GM23338 (cell line): ENCODE measurements around the gene SLC4A8. TPM values are rescaled to one million over a fixed set of nuclear protein-coding genes. Genes with fewer than 3 reads are reported as not detected.

ENCODE experiments used
- ATAC-seq: fragments of 200-7000 bp; cut with Tn5 transposase; 3 replicates; pipeline ENCODE4 v1.9.1; 2020
- DNase-seq: peaks from one replicate; pipeline ENCODE4 v3.0.0-alpha.2; 2015; ENCODE audit warnings: low spot score
- H2AFZ ChIP-seq: fragments of 200-600 bp; sonication (generic); 2 replicates; pipeline ENCODE4 v1.8.0; 2016; ENCODE audit warnings: antibody characterized with exemption, mild to moderate bottlenecking, moderate library complexity
- H3F3A ChIP-seq: fragments of 200-600 bp; sonication (generic); replicated peaks from 2 replicates; pipeline ENCODE4 v1.8.0; 2017; ENCODE audit warnings: antibody characterized with exemption, mixed run types, low read depth
- H3K27ac ChIP-seq: fragments of 200-600 bp; sonication (generic); 2 replicates; pipeline ENCODE4 v1.6.1; 2016; ENCODE audit warnings: low read depth
- H3K27me3 ChIP-seq: fragments of 200-600 bp; sonication (generic); 2 replicates; pipeline ENCODE4 v1.8.0; 2016; ENCODE audit warnings: mild to moderate bottlenecking, mixed run types, moderate library complexity; ENCODE audit not compliant: insufficient read depth
- H3K36me3 ChIP-seq: fragments of 200-600 bp; sonication (generic); 2 replicates; pipeline ENCODE4 v1.8.0; 2016; ENCODE audit warnings: mild to moderate bottlenecking; ENCODE audit not compliant: insufficient read depth
- H3K4me1 ChIP-seq: fragments of 200-600 bp; sonication (generic); 2 replicates; pipeline ENCODE4 v1.8.0; 2016; ENCODE audit warnings: mild to moderate bottlenecking, moderate library complexity; ENCODE audit not compliant: insufficient read depth
- H3K4me2 ChIP-seq: fragments of 200-600 bp; sonication (generic); 2 replicates; pipeline ENCODE4 v1.7.1; 2017; ENCODE audit warnings: mixed run types
- H3K4me3 ChIP-seq: fragments of 200-600 bp; sonication (generic); 2 replicates; pipeline ENCODE4 v1.6.1; 2016; ENCODE audit warnings: mixed run types
- H3K79me2 ChIP-seq: fragments of 200-600 bp; sonication (generic); replicated peaks from 2 replicates; pipeline ENCODE4 v1.8.0; 2017; ENCODE audit warnings: mild to moderate bottlenecking; ENCODE audit not compliant: insufficient read depth
- H3K9me2 ChIP-seq: fragments of 200-600 bp; sonication (generic); 2 replicates; pipeline ENCODE4 v1.8.0; 2017; ENCODE audit not compliant: insufficient read depth
- H4K20me1 ChIP-seq: fragments of 200-600 bp; sonication (generic); replicated peaks from 2 replicates; pipeline ENCODE4 v1.8.0; 2017; ENCODE audit warnings: mild to moderate bottlenecking; ENCODE audit not compliant: insufficient read depth
- H3K27ac Mint-ChIP-seq: 2 replicates; pipeline ENCODE4 v1.8.0; 2020; ENCODE audit warnings: inconsistent platforms, mild to moderate bottlenecking, moderate library complexity, mixed read lengths
- H3K27me3 Mint-ChIP-seq: 3 replicates; pipeline ENCODE4 v1.8.0; 2022; ENCODE audit warnings: low read depth, mild to moderate bottlenecking, moderate library complexity, mixed read lengths, inconsistent platforms; ENCODE audit not compliant: insufficient read depth, poor library complexity
- H3K36me3 Mint-ChIP-seq: 3 replicates; pipeline ENCODE4 v1.8.0; 2021; ENCODE audit warnings: low read depth, mild to moderate bottlenecking, inconsistent platforms, moderate library complexity, mixed read lengths
- H3K4me1 Mint-ChIP-seq: 3 replicates; pipeline ENCODE4 v1.8.0; 2020; ENCODE audit warnings: mild to moderate bottlenecking, inconsistent platforms, mixed read lengths
- H3K4me3 Mint-ChIP-seq: 3 replicates; pipeline ENCODE4 v1.8.0; 2021; ENCODE audit warnings: moderate library complexity, mild to moderate bottlenecking, inconsistent platforms, mixed read lengths
- H3K9me3 Mint-ChIP-seq: 3 replicates; pipeline ENCODE4 v1.8.0; 2020; ENCODE audit warnings: moderate library complexity, mild to moderate bottlenecking, inconsistent platforms, mixed read lengths
- CREB1 ChIP-seq: fragments of 250-450 bp; sonication (Bioruptor Pico); IDR thresholded peaks from 2 replicates; pipeline ENCODE4 v1.5.0; 2020; ENCODE audit warnings: low read depth, mild to moderate bottlenecking, moderate library complexity
- CTCF ChIP-seq, 2 experiments: fragments of 200-600 bp in 1 of 2; sonication (generic) in 1 of 2; conservative IDR thresholded peaks; 2 replicates each; pipeline versions ENCODE4 v1.5.1 to v1.6.1; 2016 to 2017; ENCODE audit warnings: antibody characterized with exemption in 2 of 2, low read depth in 2 of 2, mild to moderate bottlenecking in 2 of 2, moderate library complexity in 1 of 2
- EZH2phosphoT487 ChIP-seq: fragments of 200-600 bp; sonication (generic); IDR thresholded peaks from one replicate; pipeline ENCODE4 v1.8.1; 2018; ENCODE audit warnings: antibody characterized with exemption; ENCODE audit not compliant: unreplicated experiment
- JUNB ChIP-seq: IDR thresholded peaks from one replicate; pipeline ENCODE4 v1.6.1; 2016; ENCODE audit warnings: antibody characterized with exemption; ENCODE audit not compliant: unreplicated experiment
- POLR2AphosphoS5 ChIP-seq: IDR thresholded peaks from 2 replicates; pipeline ENCODE4 v1.6.1; 2016; ENCODE audit warnings: antibody characterized with exemption, low read depth
- STAT1 ChIP-seq: IDR thresholded peaks from one replicate; pipeline ENCODE4 v1.6.1; 2016; ENCODE audit warnings: antibody characterized with exemption; ENCODE audit not compliant: unreplicated experiment
- ZNF331 ChIP-seq: fragments of 250-450 bp; sonication (Bioruptor Pico); IDR thresholded peaks from 2 replicates; pipeline ENCODE4 v1.5.0; 2020; ENCODE audit warnings: low read depth, mild to moderate bottlenecking, moderate library complexity
- ZNF462 ChIP-seq: fragments of 250-450 bp; sonication (Bioruptor Pico); IDR thresholded peaks from 2 replicates; pipeline ENCODE4 v1.5.0; 2020; ENCODE audit warnings: mild to moderate bottlenecking, moderate library complexity
- polyA plus RNA-seq: library from polyadenylated mRNA; unstranded; fragments of >200 nt; fragmentation: Nextera tagmentation; extraction: Ambion mirVana; gene quantifications from 2 replicates; pipeline ENCODE4 v1.2.1, GENCODE V29; 2016
- total RNA-seq: library from RNA; depleted of rRNA; stranded (reverse); fragments of >200 nt; shearing (Covaris generic); gene quantifications from 2 replicates; pipeline ENCODE4 v1.2.3, GENCODE V29; 2014

SLC4A8 gene
- total and polyA plus RNA-seq, 2 experiments from 2014 or later: 7.6 to 9.2 TPM

GRCh38 chr12:51517316-51517715, 92.7 kb downstream of the SLC4A8 start:
- Mint-ChIP-seq H3K36me3 (no peaks in the 10 kb centered on the region), H3K9me3 (no peaks in the 10 kb centered on the region), H3K4me3 (no peak overlapping the region), H3K4me1 (no peaks in the 10 kb centered on the region), H3K27me3 (peaks cover 5% of the 10 kb centered on the region), H3K27ac (no peak overlapping the region)
- no peaks in the 10 kb centered on the region for H3K79me2 ChIP-seq
- peak; percentile 14; the same call in 2 of the 3 replicates for ATAC-seq
- H2AFZ ChIP-seq: no peak overlapping the region
- H3F3A ChIP-seq: no peaks in the 10 kb centered on the region
- DNase-seq: no peak
- no peaks in the 10 kb centered on the region for H3K4me1 ChIP-seq
- no peak overlapping the region for H3K27ac ChIP-seq
- H3K4me2 ChIP-seq: no peak overlapping the region
- H3K4me3 ChIP-seq: no peak overlapping the region
- no peaks in the 10 kb centered on the region for H4K20me1 ChIP-seq
- TF ChIP-seq CREB1 (CRISPR knock-in tag) (no peak), POLR2AphosphoS5 (no peak)
- H3K36me3 ChIP-seq: no peaks in the 10 kb centered on the region
- H3K9me2 ChIP-seq: no peaks in the 10 kb centered on the region
- H3K27me3 ChIP-seq: no peaks in the 10 kb centered on the region

- no peak overlapping the region for H3K27ac Mint-ChIP-seq
- H3K79me2 ChIP-seq: no peaks in the 10 kb centered on the region
- H3F3A ChIP-seq: no peaks in the 10 kb centered on the region
- no peaks in the 10 kb centered on the region for H3K36me3 Mint-ChIP-seq
- H3K4me3 ChIP-seq: no peak overlapping the region
- no peaks in the 10 kb centered on the region for H3K9me2 ChIP-seq
- H3K27me3 ChIP-seq: no peaks in the 10 kb centered on the region
- peaks cover 5% of the 10 kb centered on the region for H3K27me3 Mint-ChIP-seq
- TF ChIP-seq EZH2phosphoT487 (no peak), CTCF (conservative IDR thresholded peaks at IDR 0.05; ENCODE audit: low read depth in 2 of 2) (peak; percentile 50 to 68)
- no peaks in the 10 kb centered on the region for H4K20me1 ChIP-seq
- no peak overlapping the region for H3K4me2 ChIP-seq
- no peak overlapping the region for H2AFZ ChIP-seq
- H3K4me1 Mint-ChIP-seq: no peaks in the 10 kb centered on the region
- H3K36me3 ChIP-seq: no peaks in the 10 kb centered on the region
- H3K27ac ChIP-seq: no peak overlapping the region
- H3K4me3 Mint-ChIP-seq: no peak overlapping the region
- no peaks in the 10 kb centered on the region for H3K9me3 Mint-ChIP-seq
- ATAC-seq (peak; percentile 90), DNase-seq (peak; percentile 65)
- H3K4me1 ChIP-seq: no peaks in the 10 kb centered on the region
Measured at GRCh38 chr12:51517800-51518199, 93.2 kb downstream of the SLC4A8 start.

GRCh38 chr12:51519755-51520154, 95.1 kb downstream of the SLC4A8 start:
- Histone ChIP-seq H3K79me2 (no peaks in the 10 kb centered on the region), H3K27me3 (no peaks in the 10 kb centered on the region), H4K20me1 (no peaks in the 10 kb centered on the region), H3K27ac (no peak overlapping the region), H3K9me2 (no peaks in the 10 kb centered on the region), H2AFZ (no peak overlapping the region), H3F3A (no peaks in the 10 kb centered on the region), H3K4me2 (no peak overlapping the region), H3K4me1 (no peaks in the 10 kb centered on the region), H3K4me3 (no peak overlapping the region), H3K36me3 (no peaks in the 10 kb centered on the region)
- ATAC-seq: no peak
- no peak for DNase-seq
- Mint-ChIP-seq H3K36me3 (no peaks in the 10 kb centered on the region), H3K4me1 (no peaks in the 10 kb centered on the region), H3K9me3 (no peaks in the 10 kb centered on the region), H3K27ac (no peak overlapping the region), H3K27me3 (peaks cover 5% of the 10 kb centered on the region), H3K4me3 (no peak overlapping the region)
- TF ChIP-seq ZNF331 (CRISPR knock-in tag) (no peak), ZNF462 (no peak), JUNB (no peak), EZH2phosphoT487 (no peak), POLR2AphosphoS5 (no peak), STAT1 (no peak)
